GM21367 (cell line): ENCODE data around the gene IDH3B.
"Not testable (repeated sequence)": the region's sequence is repeated elsewhere in the genome, so short reads cannot be mapped to it uniquely, and the experiment has no call there.

Experiments
- ATAC-seq: cut with Tn5 transposase; IDR thresholded peaks from one replicate; pipeline ENCODE4 v1.9.1; 2021; ENCODE audit not compliant: unreplicated experiment

IDH3B gene

DNA sequence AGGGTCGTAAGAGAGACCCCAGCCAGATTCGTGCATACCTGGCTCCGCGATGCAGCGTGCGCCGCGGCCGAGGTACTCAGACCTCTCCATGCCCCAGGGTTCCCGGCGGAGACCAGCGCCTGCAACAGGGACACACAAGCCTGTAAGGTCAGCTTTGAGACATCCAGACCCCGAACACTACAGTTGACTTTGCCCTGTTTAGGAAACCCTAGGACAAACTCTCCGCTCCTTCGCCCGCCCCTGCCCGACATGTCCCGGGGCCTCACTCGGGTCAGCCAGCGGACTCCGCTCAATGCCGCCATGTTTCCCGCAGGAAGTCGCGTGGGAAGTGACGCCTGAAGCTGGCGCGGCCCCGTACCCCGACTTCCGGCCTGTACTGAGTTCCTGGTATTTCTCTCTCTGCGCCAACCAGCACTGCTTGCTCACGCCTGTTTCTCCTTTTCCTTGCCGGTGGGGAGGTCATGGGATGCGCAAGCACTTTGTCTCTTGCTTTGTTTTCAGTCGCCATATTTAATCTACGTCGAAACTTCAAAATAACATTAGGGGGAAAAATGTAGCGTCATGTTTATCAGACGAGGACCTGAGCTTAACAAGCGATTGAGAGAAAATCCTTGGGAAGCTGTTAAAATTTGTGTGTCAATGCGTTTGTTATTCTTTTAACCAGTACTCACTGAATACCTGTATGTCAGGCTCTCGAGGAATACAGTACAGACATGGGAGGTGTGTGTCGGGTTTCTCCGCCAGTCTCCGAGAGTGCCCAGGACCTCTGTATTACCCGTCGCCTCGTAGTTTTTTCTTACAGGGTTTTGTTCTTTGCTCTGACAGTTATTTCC lies at the start of gene IDH3B:
IDH3B (minus strand) TSS at position 330 of the 833 bp plus-strand sequence; CDS start at position 302, 28 bp downstream.
- peak; percentile 73 for ATAC-seq

DNA sequence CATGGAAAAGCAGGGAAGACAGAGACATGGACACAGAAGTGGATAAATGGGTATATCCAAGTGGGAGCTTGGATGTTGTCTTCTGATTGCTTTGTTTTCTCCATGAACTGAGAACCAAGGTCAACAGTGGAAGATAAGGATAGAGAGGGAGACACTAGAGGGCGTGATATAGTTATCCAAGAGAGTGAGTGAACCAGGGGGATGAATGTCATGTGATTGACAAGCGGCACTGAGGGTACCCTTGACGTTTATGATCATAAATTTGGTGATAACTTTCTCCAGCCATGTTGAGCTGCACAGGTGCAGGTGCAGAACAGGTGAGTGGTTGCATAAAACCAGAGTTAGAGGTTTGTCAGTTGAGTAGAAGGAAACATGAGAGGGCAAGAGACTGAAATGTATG lies 49.3 kb upstream of the IDH3B start:
- ATAC-seq: no peak

DNA sequence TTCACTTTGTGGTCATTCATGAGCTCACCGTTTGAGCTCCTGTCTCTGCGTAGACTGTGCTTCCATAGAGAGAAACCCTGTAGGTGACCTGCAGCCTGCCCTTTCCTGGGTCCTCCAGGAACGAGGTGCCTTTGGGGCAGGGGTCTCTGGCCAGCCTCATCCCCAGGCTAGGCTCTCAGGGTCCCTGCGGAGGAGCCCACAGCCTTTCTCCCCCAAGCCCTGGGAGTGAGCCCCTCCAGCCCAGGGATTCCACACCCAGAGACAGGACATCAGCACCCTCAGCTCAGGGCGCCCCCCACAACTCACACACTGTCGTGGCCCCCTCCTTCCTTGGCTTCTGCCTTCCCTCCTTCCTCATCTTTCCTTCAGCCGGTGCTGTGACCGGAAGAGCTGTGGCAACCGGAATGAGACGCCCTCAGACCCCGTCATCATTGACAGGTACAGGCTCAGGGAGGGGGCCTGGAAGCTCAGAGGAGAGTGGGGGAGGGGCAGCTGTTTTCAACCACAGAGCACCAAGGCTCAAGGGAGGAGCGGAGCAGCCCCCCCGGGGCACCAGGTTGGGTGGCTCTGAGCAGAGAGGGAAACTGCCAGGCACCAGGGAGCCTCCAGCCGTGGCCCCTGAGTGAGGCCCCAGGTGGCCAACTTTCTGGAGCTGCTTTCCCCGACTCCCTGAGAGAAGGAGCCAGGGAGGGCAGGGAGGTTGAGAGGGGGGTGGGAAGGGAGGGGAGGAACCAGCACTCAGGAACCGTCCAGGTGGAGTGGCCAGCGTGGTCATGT lies 45.4 kb upstream of the IDH3B start:
- ATAC-seq: no peak

DNA sequence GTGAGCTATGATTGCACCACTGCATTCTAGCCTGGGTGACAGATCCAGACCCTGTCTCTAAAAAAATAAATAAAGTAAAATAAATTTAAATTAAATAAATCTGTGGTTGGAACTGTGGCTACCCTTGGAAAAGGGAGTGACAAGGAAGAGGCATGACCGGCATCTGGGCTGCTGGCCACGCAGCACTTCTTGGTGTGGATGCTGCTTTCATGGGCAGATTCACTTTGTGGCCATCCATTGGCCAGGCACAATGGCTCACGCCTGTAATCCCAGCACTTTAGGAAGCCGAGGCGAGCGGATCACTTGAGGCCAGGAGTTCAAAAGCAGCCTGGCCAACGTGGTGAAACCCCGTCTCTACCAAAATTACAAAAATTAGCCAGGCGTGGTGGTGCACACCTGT lies 44.6 kb upstream of the IDH3B start:
- no peak for ATAC-seq

DNA sequence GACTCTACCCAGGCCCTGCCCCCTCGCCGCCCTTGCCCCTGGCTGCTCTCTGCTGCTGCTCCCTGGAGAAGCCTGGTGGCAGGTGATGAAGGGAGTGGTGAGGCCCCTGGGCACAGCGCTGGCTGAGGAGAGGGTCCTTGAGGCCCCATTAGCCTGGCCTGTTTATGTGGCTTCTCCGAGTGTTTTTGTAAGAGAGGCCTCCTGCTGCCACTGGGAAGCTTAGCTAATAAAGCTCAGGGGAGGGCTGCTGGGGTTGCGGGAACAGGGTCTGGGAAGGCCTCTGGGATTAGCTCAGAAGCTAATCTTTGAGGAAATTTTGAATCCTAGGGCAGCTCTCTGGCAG lies 44.0 kb upstream of the IDH3B start:
- no peak for ATAC-seq

DNA sequence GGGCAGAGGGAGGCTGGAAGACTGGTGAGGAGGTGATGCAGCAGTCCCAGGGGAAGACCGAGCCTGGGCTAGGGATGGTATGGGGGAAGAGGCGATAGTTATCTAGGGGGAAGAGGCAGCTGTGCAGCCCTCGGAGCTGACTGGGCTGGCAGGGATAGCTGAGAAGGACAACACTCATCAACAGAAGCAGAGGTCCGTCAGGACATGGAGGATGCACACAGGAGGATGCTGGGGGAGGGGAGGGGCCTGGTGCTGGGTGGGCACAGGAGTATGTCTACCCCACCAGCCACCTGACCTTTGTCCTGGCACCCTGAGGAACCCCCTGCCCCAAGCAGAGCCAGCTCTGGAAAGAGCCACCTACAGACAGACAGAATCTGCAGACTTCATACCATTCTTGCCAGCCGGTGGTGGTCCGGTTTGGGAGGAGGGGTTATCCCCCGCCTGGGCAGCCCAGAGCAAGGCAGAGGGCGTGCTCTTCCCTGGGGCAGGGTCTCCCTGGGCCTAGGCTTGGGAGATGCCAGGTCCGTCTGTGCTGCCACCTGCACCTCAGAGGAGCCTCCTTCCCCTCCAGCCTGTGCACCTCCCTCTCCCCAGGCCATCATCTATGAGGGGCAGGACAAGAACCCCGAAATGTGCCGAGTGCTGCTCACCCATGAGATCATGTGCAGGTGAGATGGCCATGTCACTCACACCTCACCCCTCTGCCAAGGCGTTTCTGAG lies 43.5 kb upstream of the IDH3B start:
- ATAC-seq: no peak

DNA sequence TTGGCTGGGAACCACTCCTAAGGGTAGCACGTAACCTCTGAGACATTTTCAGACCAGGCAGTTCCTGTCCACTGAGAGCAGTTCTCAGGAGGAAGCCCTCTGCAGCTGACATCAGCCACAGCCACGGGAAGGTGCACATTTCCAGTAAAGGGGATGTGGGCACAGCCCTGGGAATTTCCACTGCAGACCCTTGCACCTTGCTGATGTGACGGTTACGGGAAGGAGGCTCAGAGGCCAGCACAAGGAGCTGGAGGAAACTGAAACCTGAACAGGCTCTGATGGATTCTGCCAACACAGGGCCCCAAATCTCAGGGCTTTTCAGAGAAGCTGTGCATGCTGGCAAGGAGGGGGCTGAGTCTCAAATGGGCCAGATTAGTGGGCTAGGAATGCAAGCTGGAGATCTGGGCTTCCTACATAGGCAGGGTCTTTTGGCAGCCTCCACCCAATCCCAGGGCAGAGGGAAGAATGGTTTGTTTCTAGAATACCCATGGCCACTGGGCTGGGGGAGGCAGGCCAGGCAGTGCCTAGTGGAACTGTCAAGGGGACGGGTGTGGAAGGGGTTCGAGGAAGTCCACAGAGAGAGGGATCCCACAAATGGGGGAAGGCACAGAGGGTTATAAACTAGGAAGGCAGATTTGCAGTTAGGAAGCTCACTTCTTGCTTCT lies 42.8 kb upstream of the IDH3B start:
- ATAC-seq: no peak

DNA sequence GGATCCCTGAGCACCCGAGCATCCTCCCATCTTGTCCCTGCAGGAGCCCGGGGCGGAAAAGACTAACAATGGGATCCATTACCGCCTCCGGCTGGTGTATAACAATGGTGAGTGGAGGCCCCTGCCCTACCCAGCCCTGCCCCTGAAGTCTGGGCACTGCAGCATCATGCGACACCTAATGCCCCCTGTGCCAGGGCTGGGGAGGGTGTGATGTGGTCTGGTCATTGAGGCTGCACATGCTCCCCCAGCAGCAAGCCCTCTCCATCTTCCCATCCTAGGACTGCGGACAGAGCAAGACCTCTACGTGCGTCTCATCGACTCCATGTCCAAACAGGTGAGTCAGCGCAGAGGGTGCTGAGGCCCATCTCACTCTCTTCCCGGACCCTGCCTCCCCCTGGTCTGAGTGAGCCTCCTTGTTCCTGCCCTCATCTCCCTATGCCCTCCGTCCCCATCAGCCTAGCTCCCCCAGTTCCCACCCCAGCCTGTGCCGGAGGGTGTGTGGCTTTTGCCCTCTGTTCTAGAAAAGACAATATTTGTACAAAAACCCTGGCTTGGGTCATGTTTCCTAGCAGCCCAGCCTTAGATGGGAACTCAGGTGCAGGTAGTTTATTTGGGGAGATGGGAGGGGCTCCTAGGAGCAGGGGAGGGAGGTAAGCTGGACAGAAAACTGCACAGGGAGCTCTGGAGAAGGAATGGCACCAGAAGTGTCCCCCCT lies 42.1 kb upstream of the IDH3B start:
- ATAC-seq: no peak

DNA sequence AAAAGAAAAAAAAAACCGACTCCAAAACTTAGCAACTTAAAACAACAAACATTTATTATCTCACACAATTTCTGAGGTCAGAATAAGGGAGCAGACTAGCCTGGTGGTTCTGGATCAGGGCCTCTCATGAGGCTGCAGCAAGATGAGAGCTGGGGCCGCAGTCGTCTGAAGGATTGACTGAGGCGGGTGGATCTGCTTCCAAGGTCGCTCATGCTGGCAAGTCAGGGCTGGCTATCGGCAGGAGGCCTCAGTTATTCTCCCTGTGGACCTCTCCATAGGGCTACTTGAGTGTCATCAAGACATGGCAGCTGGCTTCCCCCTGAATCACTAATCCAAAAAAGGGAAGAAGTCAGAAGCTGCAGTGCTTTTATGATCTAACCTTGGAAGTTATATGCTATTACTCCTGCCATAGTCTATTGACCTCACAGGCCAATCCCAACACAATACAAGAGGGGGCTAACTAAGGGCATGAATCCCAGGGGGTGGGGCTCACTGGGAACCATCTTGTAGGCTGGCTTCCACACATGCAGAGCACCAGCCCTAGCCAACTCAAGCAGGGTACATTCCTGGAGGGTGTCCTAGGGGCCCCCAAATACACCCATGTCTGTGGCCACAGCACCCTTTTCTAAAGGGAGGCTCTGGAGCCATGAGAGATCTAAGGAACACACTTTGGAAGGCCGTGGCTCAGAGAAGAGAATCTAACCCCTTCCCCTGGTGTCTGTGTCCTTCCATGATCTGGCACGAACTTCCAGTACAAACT lies 39.9 kb upstream of the IDH3B start:
- ATAC-seq: no peak

DNA sequence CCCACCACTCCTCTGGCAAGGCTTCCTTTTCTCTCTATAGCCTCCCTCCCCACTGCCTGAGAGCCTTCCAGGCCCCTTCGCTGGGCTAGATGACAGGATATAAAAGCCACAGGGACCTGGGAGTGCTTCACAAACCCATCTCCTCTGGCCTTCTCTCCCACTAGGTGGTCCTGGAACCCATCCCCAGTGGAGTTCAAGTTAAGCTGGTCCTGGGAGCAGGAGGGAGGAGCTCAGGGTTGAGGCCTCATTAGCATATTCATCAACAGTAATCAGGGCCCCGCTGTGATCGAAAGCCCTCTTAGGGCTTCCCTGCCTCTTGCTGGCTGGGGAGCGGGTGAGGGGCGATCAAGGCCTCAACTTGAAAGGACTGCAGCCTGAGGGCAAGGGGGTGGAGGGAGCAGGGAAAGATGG lies 37.7 kb upstream of the IDH3B start:
- no peak for ATAC-seq

DNA sequence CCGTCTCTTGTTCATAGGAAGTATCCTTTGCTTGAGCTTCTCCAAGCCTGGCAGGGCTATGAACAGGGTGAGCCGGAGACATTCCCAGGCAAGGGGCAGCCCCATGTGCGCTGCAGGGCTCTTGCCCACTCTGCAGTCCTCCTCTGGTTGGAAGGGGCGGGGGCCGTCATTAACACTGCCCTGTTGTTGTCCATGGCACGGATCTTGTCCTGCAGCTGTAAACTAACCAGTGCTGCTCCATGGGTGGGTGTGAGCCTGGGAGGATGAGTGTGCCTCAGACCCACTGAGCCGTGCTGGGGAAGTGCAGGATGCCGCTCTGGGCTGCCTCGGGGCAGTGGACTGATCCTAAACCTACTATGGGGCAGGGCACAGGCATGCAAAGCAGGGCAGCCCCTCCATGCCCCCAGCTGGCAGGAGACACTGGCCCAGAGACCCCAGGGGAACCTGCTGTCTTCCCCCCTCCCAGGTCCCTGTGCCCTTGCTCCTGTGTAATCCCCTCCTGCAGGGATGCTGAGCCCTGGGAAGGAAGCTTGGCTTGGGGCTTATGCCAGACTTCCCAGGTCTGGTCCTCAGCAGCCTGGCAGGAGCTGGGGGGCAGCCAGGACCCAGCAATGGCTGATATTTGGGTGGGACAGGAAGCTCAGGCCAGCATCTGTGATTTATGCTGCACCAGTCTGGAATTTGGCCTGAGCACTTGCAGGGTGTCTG lies 37.1 kb upstream of the IDH3B start:
- no peak for ATAC-seq

DNA sequence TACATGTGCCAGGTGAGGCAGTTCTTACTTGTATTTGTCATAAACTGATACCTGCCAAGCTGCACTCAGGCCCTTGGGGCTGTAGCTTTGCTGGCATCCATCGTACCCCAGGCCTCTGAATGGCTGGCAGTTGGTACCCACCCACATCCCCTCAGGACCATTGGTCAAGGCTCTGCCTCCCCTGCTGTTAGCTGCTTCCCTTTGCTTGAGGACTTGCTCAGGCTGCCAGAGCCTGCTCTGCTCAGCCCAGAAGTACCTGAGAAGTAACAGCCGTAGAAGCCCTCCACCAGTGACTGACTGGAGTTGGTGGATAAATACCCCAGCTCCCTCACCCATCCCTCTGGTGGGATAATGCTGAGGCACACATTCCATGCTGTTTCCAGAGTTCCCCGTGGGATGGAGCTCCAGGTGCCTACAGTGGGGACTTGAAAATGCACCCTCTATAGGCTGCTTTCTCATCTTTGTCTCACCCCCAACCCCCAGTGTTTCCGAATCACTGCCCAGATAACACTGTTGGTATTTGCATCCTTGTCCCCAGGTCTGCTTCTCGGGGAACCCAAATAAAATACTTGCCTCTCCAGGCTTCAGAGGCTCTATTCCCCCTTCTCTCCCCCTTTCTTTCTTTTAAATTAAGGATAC lies 35.9 kb upstream of the IDH3B start:
- ATAC-seq: no peak

DNA sequence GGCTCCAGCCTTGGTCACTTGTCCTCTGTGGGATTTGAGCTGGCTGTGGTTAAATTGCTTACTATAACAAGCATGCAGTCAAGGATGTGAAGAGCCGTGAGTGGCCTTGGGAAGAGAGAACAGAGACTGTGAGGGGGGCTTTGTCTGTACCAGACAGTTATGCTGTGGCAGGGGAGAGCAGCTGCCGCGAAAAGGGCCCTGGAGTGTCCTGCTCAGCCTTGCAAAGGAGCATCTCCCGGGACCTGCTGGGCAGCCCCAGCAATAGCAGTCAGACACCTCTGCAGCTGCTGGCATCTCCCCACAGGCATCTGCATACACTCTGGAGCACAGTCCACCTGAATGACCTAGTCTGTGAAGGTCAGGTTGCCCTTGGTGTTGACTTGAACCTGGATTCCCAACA lies 34.9 kb upstream of the IDH3B start:
- ATAC-seq: no peak

DNA sequence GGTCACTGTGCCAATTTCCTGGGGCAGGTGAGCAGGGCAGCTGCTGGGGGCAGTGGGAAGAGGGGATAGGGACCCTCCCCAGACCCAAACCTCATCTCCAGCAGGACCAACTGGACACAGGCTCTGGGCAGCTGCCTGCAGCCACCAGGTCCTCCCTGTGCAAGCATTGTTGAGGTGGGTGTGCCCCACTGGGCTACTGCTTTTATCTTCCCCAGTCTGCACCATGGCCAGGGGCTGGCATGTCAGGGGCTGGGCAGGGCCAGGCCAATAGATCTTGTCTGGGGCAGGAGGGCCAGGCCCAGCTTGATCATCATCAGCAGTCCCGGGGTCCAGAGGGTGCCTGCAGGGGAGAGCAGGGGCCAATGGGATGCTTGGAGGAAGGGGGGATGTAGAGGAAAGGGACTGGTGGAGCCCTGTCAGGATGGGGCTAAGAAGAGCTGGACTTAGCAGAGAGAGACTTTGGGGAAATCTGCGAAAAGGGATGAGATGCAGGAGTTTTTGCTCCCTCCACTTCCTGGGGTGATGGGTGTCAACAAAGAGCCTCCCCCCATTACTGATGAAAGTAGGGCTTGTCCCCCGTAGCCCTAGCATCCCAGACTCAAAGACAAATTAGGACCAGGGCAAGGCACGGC lies 34.3 kb upstream of the IDH3B start:
- ATAC-seq: no peak

DNA sequence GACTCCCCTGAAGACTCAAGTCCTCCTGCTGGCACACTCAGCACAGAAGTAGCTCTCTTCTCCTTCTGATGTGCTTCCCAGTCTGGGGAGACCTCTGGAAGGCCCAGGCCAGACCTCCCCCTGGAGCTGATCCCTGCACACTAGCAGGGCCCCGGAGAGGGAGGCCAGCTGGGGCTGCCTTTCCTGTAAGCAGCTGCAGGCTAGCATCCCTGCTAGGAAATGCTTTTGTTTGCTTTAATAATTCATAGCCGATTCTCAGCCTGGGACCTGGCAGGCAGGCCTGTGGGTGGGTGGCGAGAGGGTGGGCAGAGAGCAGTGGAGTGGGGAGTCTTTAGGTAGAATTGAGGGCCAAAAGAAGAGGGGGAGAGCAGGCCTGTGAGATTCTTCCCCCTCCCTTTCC lies 33.8 kb upstream of the IDH3B start:
- ATAC-seq: no peak

DNA sequence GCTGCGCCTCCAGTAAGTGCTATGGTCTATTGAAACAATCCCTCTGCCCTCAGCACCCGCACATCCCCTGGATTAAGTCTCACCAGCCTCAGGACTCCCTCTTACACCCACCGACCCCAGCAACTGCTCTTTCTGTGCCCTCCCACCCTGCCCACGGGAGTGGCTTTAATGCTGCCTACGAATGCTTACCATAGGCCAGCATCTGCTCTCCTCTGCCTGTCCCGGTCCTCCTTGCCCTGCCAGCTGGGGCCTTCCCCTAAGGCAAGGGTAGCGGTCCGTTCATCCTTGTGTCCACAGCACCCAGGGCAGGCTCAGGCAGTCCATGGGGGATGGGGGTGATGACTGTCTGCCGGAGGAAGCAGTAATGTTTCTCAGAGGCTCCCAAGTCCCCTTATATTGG lies 32.6 kb upstream of the IDH3B start:
- no peak for ATAC-seq

DNA sequence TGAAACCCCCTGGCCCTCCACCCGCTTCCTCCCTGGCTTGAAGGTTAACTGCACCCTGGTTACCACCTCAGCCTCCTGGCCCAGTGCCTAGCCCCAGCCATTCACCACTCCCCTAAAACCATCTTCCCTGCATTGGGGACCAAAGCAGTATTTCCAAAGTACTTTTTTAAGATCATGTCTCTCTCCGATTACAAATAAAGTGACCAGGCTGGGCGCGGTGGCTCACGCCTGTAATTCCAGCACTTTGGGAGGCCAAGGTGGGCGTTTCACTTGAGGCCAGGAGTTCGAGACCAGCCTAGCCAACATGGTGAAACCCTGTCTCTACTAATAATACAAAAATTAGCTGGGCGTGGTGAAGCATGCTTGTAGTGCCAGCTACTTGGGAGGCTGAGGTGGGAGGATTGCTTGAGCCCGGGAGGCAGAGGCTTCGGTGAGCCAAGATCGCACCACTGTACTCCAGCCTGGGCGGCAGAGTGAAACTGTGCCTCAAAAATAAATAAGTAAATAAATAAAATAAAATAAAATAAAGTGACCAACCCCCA lies 32.0 kb upstream of the IDH3B start:
- ATAC-seq: not testable (repeated sequence)
